Measurements from ENCODE around the gene SMC4.
A peak's percentile ranks its signal among the peaks of the same experiment; 100 is the strongest.

Gene SMC4

DNA sequence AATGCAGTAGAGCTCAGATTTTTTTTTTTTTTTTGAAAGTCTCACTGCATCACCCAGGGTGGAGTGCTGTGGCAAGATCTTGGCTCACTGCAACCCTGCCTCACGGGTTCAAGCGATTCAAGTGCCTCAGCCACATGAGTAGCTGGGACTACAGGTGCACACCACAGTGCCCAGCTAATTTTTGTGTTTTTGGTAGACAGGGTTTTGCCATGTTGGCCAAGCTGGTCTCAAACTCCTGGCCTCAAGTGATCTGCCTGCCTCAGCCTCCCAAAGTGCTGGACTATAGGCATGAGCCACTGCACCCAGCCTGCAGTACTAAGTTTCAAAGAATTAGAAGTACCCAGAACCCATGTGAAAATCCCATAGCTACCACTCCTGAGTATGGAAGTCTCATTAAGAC is 35.6 kb downstream of the SMC4 start:
- H3K4me3 ChIP-seq (ENCODE audit: low read depth, low read length), result no peak overlapping the region
- TF ChIP-seq CTCF (IDR thresholded peaks at IDR 0.05; ENCODE audit: low read depth, low read length), result no peak
- TF ChIP-seq, protein P1, sequence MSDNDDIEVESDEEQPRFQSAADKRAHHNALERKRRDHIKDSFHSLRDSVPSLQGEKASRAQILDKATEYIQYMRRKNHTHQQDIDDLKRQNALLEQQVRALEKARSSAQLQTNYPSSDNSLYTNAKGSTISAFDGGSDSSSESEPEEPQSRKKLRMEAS (IDR thresholded peaks at IDR 0.05; ENCODE audit: low read depth, low read length), result no peak
- no peak for DNase-seq (ENCODE audit: low read depth)

DNA sequence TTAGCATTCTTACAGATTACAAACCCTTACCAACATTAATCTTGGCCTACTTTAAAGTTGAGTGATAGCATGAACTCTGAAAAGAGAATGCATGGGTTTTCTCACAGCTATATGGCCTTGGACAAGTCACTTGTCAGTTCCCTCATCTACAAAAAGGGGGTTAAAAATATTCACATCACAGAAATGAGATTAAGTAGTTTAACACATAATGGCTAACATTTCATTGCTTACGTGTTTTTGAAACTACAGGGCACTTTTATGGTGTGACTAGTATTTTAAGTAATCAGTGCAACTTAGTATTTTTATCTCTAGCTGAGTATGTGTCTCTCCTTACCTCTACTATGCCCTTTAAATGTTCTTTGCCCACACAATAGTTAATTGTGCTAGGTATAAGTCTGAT is 36.3 kb downstream of the SMC4 start:
- TF ChIP-seq MYC (IDR thresholded peaks at IDR 0.05; ENCODE audit: low read depth, low read length), result no peak
- TF ChIP-seq CTCF (IDR thresholded peaks at IDR 0.05; ENCODE audit: low read depth, low read length), result no peak
- TF ChIP-seq POLR2A (IDR thresholded peaks at IDR 0.05; ENCODE audit: extremely low read depth, insufficient read length), result no peak
- TF ChIP-seq, protein P1 (IDR thresholded peaks at IDR 0.05; ENCODE audit: low read depth, low read length), result no peak
- no peak overlapping the region for H3K4me3 ChIP-seq (ENCODE audit: low read depth, low read length)
- DNase-seq (ENCODE audit: low read depth), result no peak

DNA sequence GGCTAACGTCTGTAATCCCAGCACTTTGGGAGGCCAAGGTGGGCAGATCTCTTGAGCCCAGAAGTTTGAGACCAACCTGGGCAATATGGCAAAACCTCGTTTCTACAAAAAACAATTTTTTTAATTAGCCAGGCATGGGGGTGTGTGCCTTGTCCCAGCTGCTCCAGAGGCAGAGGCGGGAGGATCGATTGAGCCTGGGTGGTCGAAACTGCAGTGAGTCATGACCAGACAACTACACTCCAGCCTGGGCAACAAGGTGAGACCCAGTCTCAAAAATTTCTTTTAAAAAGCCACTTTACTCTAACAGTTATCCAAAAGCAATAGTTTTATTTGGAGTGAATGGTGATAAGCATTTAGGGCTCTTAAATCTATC is 37.6 kb downstream of the SMC4 start:
- H3K4me3 ChIP-seq (ENCODE audit: low read depth, low read length), result no peak overlapping the region
- peak; percentile 8 for DNase-seq (ENCODE audit: low read depth)
- TF ChIP-seq MYC (IDR thresholded peaks at IDR 0.05; ENCODE audit: low read depth, low read length) (no peak), POLR2A (IDR thresholded peaks at IDR 0.05; ENCODE audit: extremely low read depth, insufficient read length) (no peak), CTCF (IDR thresholded peaks at IDR 0.05; ENCODE audit: low read depth, low read length) (no peak)
- TF ChIP-seq, protein P1 (IDR thresholded peaks at IDR 0.05; ENCODE audit: low read depth, low read length), result no peak

GRCh38 chr3:160440687-160441086 is 41.2 kb downstream of the SMC4 start:
- DNase-seq (ENCODE audit: low read depth), result no peak
- H3K4me3 ChIP-seq (ENCODE audit: low read depth, low read length), result no peak overlapping the region
- no peak for TF ChIP-seq POLR2A (IDR thresholded peaks at IDR 0.05; ENCODE audit: extremely low read depth, insufficient read length)
- TF ChIP-seq CTCF (IDR thresholded peaks at IDR 0.05; ENCODE audit: low read depth, low read length), result no peak
- TF ChIP-seq, protein P1 (IDR thresholded peaks at IDR 0.05; ENCODE audit: low read depth, low read length), result no peak
- no peak for TF ChIP-seq MYC (IDR thresholded peaks at IDR 0.05; ENCODE audit: low read depth, low read length)

DNA sequence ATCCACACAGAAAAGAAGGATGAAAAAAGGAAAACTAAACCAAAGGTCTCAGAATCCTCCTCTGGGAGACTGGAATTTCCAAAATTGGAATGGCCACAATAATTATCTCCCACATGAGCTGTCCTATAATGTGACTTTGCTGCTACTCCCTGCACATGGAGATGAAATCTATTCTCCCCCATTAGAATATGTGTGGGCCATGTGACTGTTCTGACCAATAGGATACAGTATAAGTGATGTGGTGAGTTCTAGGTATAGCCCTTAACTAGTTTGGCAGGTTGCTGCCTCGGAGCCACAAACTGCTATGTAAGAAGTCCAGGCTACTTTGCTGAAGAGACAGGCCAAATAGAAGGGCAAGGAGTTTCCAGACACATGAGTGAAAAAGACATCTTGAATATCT is 45.0 kb downstream of the SMC4 start:
- no peak for DNase-seq (ENCODE audit: low read depth)

More for the DNA sequence above, 45.0 kb downstream of the SMC4 start:
- TF ChIP-seq MYC (IDR thresholded peaks at IDR 0.05; ENCODE audit: low read depth, low read length) (no peak), CTCF (IDR thresholded peaks at IDR 0.05; ENCODE audit: low read depth, low read length) (no peak)
- H3K4me3 ChIP-seq (ENCODE audit: low read depth, low read length), result no peak overlapping the region

Data from NB4 (cell line).